Caco-2 (cell line): Measurements from ENCODE around the gene TIMM10. TPM values are rescaled to one million over a fixed set of nuclear protein-coding genes. Genes with fewer than 3 reads are reported as not detected.

ENCODE experiments used
- BruUV-seq: library from RNA; stranded (reverse); fragments of 400-500 nt; replicated peaks from 2 replicates; lab custom pipeline; 2021; lab: Mats Ljungman, UMichigan
- CTCF ChIA-PET: fragments of 300-600 bp; sonication (Branson Sonifier 250); formaldehyde crosslinking; loops from one replicate; lab custom pipeline; 2022; ENCODE audit warnings: antibody characterized with exemption; lab: Charles Lee
- POLR2A ChIA-PET: fragments of 300-600 bp; sonication (Branson Sonifier 250); formaldehyde crosslinking; loops from one replicate; lab custom pipeline; 2022; ENCODE audit warnings: antibody characterized with exemption; lab: Charles Lee
- DNase-seq, 2 experiments: peaks; one replicate each; pipeline versions ENCODE4 v3.0.0 to v3.0.0-alpha.2; 2020 to 2022
- H3K27me3 ChIP-seq: replicated peaks from 2 replicates; pipeline ENCODE4 v1.6.0; 2011; ENCODE audit warnings: low read length; ENCODE audit not compliant: control insufficient read depth, insufficient read depth
- H3K36me3 ChIP-seq: 2 replicates; pipeline ENCODE4 v1.5.1; 2011; ENCODE audit warnings: low read length; ENCODE audit not compliant: control insufficient read depth, insufficient read depth
- H3K4me1 ChIP-seq: fragments of 250-450 bp; sonication (Bioruptor Pico); 2 replicates; pipeline ENCODE4 v1.5.1; 2020; ENCODE audit warnings: mild to moderate bottlenecking
- H3K4me3 ChIP-seq: 2 replicates; pipeline ENCODE4 v1.5.1; 2011; ENCODE audit warnings: low read depth, mild to moderate bottlenecking, control low read depth, low read length
- H3K9me3 ChIP-seq: fragments of 250-450 bp; sonication (Bioruptor Pico); 2 replicates; pipeline ENCODE4 v1.5.1; 2020; ENCODE audit warnings: mild to moderate bottlenecking, moderate library complexity
- H3K27ac Mint-ChIP-seq: one replicate; pipeline ENCODE4 v1.8.0; 2022; ENCODE audit warnings: mixed read lengths; ENCODE audit not compliant: unreplicated experiment
- H3K27me3 Mint-ChIP-seq: one replicate; pipeline ENCODE4 v1.8.0; 2022; ENCODE audit warnings: mixed read lengths; ENCODE audit not compliant: insufficient read depth, unreplicated experiment
- H3K36me3 Mint-ChIP-seq: one replicate; pipeline ENCODE4 v1.8.0; 2022; ENCODE audit warnings: mild to moderate bottlenecking, mixed read lengths; ENCODE audit not compliant: insufficient read depth, unreplicated experiment
- H3K4me1 Mint-ChIP-seq: one replicate; pipeline ENCODE4 v1.8.0; 2022; ENCODE audit warnings: low read depth, mixed read lengths; ENCODE audit not compliant: unreplicated experiment
- H3K4me3 Mint-ChIP-seq: one replicate; pipeline ENCODE4 v1.8.0; 2022; ENCODE audit warnings: mild to moderate bottlenecking, moderate library complexity, mixed read lengths; ENCODE audit not compliant: unreplicated experiment
- H3K9me3 Mint-ChIP-seq: one replicate; pipeline ENCODE4 v1.8.0; 2022; ENCODE audit warnings: mixed read lengths; ENCODE audit not compliant: unreplicated experiment
- CTCF ChIP-seq, 2 experiments: fragments of 200-600 bp in 1 of 2; IDR thresholded peaks; 1 replicate in 1 of 2; 2 replicates in 1 of 2; pipeline versions ENCODE4 v1.5.1 to v1.8.0; 2011 to 2022; ENCODE audit warnings: antibody characterized with exemption in 1 of 2, control low read depth in 1 of 2, inconsistent platforms in 1 of 2, low read depth in 1 of 2, low read length in 1 of 2, mild to moderate bottlenecking in 1 of 2, moderate library complexity in 1 of 2; ENCODE audit not compliant: insufficient read depth in 1 of 2, severe bottlenecking in 1 of 2, unreplicated experiment in 1 of 2
- intact Hi-C: fragments of 100-400 bp; cut with micrococcal nuclease; formaldehyde crosslinking; loops from one replicate; pipeline ENCODE4 v1.10.0; 2022; ENCODE audit not compliant: unreplicated experiment
- total RNA-seq: library from RNA; stranded (reverse); gene quantifications from 2 replicates; pipeline ENCODE4 v1.2.3, GENCODE V29; 2022

Gene TIMM10
- total RNA-seq, 1 experiment from 2014 or later: 103 TPM

GRCh38 chr11:57504511-57504910, 26.0 kb downstream of the TIMM10 start:
- Histone ChIP-seq H3K36me3 (peaks cover 3% of the 10 kb centered on the region; the same call in 1 of the 2 replicates), H3K9me3 (no peaks in the 10 kb centered on the region), H3K27me3 (no peaks in the 10 kb centered on the region), H3K4me3 (no peak overlapping the region), H3K4me1 (peaks cover 36% of the 10 kb centered on the region)
- intact Hi-C loops: no loop called here
- H3K27me3 Mint-ChIP-seq: no peaks in the 10 kb centered on the region
- H3K36me3 Mint-ChIP-seq: peaks cover 57% of the 10 kb centered on the region
- no peak overlapping the region for H3K27ac Mint-ChIP-seq
- no TSS peak for BruUV-seq
- CTCF ChIA-PET: interaction anchor here (2.6 kb wide), 1 partner anchor 11 kb away, joined by 10 read pairs; no protein-coding TSS in a partner anchor
- no peak for TF ChIP-seq CTCF (IDR thresholded peaks at IDR 0.05; ENCODE audit: insufficient read depth in 1 of 2, low read depth in 1 of 2, low read length in 1 of 2, severe bottlenecking in 1 of 2, unreplicated experiment in 1 of 2)
- DNase-seq: no peak
- no peaks in the 10 kb centered on the region for H3K9me3 Mint-ChIP-seq
- POLR2A ChIA-PET: no interaction called here
- H3K4me1 Mint-ChIP-seq: peaks cover 36% of the 10 kb centered on the region
- no peak overlapping the region for H3K4me3 Mint-ChIP-seq

- no peak overlapping the region for H3K4me3 ChIP-seq
- no peaks in the 10 kb centered on the region for H3K27me3 ChIP-seq
- no TSS peak for BruUV-seq
- H3K27me3 Mint-ChIP-seq: no peaks in the 10 kb centered on the region
- no peaks in the 10 kb centered on the region for H3K9me3 ChIP-seq
- TF ChIP-seq CTCF (IDR thresholded peaks at IDR 0.05; ENCODE audit: insufficient read depth in 1 of 2, low read depth in 1 of 2, low read length in 1 of 2, severe bottlenecking in 1 of 2, unreplicated experiment in 1 of 2): no peak
- CTCF ChIA-PET: interaction anchor here (0.6 to 1.8 kb wide), 9 partner anchors 10 to 1077 kb away, joined by 3 to 8 read pairs (median 4); partner anchors contain the start of gene SLC43A1
- no peaks in the 10 kb centered on the region for H3K9me3 Mint-ChIP-seq
- H3K4me1 ChIP-seq: peaks cover 51% of the 10 kb centered on the region
- H3K36me3 Mint-ChIP-seq: peaks cover 66% of the 10 kb centered on the region
- peaks cover 8% of the 10 kb centered on the region for H3K36me3 ChIP-seq
- POLR2A ChIA-PET: interaction anchor here (0.9 kb wide), 1 partner anchor 12 kb away, joined by 3 read pairs; no protein-coding TSS in a partner anchor
- DNase-seq: peak in 1 of 2 experiments; percentile 50
- H3K27ac Mint-ChIP-seq: peak overlapping the region; percentile 48
- H3K4me1 Mint-ChIP-seq: peaks cover 42% of the 10 kb centered on the region
- no peak overlapping the region for H3K4me3 Mint-ChIP-seq
- intact Hi-C loops: loop anchor here (1.0 kb wide), 1 partner anchor 12 kb away; the partner anchor contains the start of gene SLC43A1
Measured at GRCh38 chr11:57502870-57503269, 27.7 kb downstream of the TIMM10 start.

GRCh38 chr11:57502376-57502775, 28.2 kb downstream of the TIMM10 start:
- intact Hi-C loops: no loop called here
- Mint-ChIP-seq H3K36me3 (peaks cover 66% of the 10 kb centered on the region), H3K27ac (peak overlapping the region; percentile 48), H3K4me1 (peaks cover 47% of the 10 kb centered on the region), H3K4me3 (no peak overlapping the region), H3K27me3 (no peaks in the 10 kb centered on the region), H3K9me3 (no peaks in the 10 kb centered on the region)
- no peaks in the 10 kb centered on the region for H3K27me3 ChIP-seq
- no TSS peak for BruUV-seq
- peaks cover 8% of the 10 kb centered on the region for H3K36me3 ChIP-seq
- TF ChIP-seq CTCF (IDR thresholded peaks at IDR 0.05; ENCODE audit: insufficient read depth in 1 of 2, low read depth in 1 of 2, low read length in 1 of 2, severe bottlenecking in 1 of 2, unreplicated experiment in 1 of 2): no peak
- DNase-seq: no peak
- H3K4me3 ChIP-seq: no peak overlapping the region
- CTCF ChIA-PET: interaction anchor here (0.7 to 1.8 kb wide), 6 partner anchors 9 to 51 kb away, joined by 3 to 8 read pairs (median 5); partner anchors contain the start of genes SLC43A1 and TIMM10
- peaks cover 56% of the 10 kb centered on the region for H3K4me1 ChIP-seq
- no peaks in the 10 kb centered on the region for H3K9me3 ChIP-seq
- POLR2A ChIA-PET: interaction anchor here (0.9 kb wide), 1 partner anchor 12 kb away, joined by 3 read pairs; no protein-coding TSS in a partner anchor
